ENCODE data around the gene COL5A1. TPM values are rescaled to one million over a fixed set of nuclear protein-coding genes. Genes with fewer than 3 reads are reported as not detected.

The COL5A1 gene
- total and polyA plus RNA-seq, 2 experiments from 2014 or later = 2.5 to 13.1 TPM

DNA sequence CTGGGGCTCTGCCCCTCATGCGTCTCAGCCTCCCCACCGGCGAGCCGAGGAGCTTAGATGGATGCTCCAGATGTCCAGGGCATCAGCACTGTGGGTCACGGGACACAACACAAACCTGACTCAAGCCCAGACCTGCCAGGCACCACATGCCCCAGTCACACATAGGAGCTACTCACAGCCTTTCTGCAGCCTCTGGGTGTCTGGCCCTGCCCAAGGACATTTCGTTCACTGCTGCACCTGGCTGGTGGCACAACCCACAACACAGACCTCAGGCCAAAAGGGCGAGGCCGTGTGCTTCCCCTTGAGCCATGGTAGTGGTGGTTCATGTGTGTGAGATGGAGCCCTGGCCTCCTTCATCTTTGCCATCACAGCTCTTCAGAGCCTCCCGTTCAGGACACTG lies 149.4 kb downstream of the COL5A1 start:
- ATAC-seq = no peak
- no peak for TF ChIP-seq POLR2AphosphoS5 (IDR thresholded peaks at IDR 0.05; ENCODE audit: low read depth)
- TF ChIP-seq EZH2 (IDR thresholded peaks at IDR 0.05; ENCODE audit: low read depth, unreplicated experiment) = no peak
- no peak for TF ChIP-seq ZNF331 (CRISPR knock-in tag; IDR thresholded peaks at IDR 0.05; ENCODE audit: low read depth)
- TF ChIP-seq ZNF114 (CRISPR knock-in tag; IDR thresholded peaks at IDR 0.05) = no peak
- TF ChIP-seq, protein P1, sequence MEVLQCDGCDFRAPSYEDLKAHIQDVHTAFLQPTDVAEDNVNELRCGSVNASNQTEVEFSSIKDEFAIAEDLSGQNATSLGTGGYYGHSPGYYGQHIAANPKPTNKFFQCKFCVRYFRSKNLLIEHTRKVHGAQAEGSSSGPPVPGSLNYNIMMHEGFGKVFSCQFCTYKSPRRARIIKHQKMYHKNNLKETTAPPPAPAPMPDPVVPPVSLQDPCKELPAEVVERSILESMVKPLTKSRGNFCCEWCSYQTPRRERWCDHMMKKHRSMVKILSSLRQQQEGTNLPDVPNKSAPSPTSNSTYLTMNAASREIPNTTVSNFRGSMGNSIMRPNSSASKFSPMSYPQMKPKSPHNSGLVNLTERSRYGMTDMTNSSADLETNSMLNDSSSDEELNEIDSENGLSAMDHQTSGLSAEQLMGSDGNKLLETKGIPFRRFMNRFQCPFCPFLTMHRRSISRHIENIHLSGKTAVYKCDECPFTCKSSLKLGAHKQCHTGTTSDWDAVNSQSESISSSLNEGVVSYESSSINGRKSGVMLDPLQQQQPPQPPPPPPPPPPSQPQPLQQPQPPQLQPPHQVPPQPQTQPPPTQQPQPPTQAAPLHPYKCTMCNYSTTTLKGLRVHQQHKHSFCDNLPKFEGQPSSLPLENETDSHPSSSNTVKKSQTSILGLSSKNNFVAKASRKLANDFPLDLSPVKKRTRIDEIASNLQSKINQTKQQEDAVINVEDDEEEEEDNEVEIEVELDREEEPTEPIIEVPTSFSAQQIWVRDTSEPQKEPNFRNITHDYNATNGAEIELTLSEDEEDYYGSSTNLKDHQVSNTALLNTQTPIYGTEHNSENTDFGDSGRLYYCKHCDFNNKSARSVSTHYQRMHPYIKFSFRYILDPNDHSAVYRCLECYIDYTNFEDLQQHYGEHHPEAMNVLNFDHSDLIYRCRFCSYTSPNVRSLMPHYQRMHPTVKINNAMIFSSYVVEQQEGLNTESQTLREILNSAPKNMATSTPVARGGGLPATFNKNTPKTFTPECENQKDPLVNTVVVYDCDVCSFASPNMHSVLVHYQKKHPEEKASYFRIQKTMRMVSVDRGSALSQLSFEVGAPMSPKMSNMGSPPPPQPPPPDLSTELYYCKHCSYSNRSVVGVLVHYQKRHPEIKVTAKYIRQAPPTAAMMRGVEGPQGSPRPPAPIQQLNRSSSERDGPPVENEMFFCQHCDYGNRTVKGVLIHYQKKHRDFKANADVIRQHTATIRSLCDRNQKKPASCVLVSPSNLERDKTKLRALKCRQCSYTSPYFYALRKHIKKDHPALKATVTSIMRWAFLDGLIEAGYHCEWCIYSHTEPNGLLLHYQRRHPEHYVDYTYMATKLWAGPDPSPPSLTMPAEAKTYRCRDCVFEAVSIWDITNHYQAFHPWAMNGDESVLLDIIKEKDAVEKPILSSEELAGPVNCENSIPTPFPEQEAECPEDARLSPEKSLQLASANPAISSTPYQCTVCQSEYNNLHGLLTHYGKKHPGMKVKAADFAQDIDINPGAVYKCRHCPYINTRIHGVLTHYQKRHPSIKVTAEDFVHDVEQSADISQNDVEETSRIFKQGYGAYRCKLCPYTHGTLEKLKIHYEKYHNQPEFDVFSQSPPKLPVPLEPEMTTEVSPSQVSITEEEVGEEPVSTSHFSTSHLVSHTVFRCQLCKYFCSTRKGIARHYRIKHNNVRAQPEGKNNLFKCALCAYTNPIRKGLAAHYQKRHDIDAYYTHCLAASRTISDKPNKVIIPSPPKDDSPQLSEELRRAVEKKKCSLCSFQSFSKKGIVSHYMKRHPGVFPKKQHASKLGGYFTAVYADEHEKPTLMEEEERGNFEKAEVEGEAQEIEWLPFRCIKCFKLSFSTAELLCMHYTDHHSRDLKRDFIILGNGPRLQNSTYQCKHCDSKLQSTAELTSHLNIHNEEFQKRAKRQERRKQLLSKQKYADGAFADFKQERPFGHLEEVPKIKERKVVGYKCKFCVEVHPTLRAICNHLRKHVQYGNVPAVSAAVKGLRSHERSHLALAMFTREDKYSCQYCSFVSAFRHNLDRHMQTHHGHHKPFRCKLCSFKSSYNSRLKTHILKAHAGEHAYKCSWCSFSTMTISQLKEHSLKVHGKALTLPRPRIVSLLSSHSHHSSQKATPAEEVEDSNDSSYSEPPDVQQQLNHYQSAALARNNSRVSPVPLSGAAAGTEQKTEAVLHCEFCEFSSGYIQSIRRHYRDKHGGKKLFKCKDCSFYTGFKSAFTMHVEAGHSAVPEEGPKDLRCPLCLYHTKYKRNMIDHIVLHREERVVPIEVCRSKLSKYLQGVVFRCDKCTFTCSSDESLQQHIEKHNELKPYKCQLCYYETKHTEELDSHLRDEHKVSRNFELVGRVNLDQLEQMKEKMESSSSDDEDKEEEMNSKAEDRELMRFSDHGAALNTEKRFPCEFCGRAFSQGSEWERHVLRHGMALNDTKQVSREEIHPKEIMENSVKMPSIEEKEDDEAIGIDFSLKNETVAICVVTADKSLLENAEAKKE (CRISPR knock-in tag; IDR thresholded peaks at IDR 0.05) = no peak
- TF ChIP-seq, protein P2, sequence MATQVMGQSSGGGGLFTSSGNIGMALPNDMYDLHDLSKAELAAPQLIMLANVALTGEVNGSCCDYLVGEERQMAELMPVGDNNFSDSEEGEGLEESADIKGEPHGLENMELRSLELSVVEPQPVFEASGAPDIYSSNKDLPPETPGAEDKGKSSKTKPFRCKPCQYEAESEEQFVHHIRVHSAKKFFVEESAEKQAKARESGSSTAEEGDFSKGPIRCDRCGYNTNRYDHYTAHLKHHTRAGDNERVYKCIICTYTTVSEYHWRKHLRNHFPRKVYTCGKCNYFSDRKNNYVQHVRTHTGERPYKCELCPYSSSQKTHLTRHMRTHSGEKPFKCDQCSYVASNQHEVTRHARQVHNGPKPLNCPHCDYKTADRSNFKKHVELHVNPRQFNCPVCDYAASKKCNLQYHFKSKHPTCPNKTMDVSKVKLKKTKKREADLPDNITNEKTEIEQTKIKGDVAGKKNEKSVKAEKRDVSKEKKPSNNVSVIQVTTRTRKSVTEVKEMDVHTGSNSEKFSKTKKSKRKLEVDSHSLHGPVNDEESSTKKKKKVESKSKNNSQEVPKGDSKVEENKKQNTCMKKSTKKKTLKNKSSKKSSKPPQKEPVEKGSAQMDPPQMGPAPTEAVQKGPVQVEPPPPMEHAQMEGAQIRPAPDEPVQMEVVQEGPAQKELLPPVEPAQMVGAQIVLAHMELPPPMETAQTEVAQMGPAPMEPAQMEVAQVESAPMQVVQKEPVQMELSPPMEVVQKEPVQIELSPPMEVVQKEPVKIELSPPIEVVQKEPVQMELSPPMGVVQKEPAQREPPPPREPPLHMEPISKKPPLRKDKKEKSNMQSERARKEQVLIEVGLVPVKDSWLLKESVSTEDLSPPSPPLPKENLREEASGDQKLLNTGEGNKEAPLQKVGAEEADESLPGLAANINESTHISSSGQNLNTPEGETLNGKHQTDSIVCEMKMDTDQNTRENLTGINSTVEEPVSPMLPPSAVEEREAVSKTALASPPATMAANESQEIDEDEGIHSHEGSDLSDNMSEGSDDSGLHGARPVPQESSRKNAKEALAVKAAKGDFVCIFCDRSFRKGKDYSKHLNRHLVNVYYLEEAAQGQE (IDR thresholded peaks at IDR 0.05; ENCODE audit: unreplicated experiment) = no peak
- TF ChIP-seq, protein P3, sequence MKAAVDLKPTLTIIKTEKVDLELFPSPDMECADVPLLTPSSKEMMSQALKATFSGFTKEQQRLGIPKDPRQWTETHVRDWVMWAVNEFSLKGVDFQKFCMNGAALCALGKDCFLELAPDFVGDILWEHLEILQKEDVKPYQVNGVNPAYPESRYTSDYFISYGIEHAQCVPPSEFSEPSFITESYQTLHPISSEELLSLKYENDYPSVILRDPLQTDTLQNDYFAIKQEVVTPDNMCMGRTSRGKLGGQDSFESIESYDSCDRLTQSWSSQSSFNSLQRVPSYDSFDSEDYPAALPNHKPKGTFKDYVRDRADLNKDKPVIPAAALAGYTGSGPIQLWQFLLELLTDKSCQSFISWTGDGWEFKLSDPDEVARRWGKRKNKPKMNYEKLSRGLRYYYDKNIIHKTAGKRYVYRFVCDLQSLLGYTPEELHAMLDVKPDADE (IDR thresholded peaks at IDR 0.05) = no peak
- no peak for TF ChIP-seq EZH2phosphoT487 (IDR thresholded peaks at IDR 0.05; ENCODE audit: unreplicated experiment)
- TF ChIP-seq CREB1 (CRISPR knock-in tag; IDR thresholded peaks at IDR 0.05; ENCODE audit: low read depth) = no peak
- TF ChIP-seq, protein P4, sequence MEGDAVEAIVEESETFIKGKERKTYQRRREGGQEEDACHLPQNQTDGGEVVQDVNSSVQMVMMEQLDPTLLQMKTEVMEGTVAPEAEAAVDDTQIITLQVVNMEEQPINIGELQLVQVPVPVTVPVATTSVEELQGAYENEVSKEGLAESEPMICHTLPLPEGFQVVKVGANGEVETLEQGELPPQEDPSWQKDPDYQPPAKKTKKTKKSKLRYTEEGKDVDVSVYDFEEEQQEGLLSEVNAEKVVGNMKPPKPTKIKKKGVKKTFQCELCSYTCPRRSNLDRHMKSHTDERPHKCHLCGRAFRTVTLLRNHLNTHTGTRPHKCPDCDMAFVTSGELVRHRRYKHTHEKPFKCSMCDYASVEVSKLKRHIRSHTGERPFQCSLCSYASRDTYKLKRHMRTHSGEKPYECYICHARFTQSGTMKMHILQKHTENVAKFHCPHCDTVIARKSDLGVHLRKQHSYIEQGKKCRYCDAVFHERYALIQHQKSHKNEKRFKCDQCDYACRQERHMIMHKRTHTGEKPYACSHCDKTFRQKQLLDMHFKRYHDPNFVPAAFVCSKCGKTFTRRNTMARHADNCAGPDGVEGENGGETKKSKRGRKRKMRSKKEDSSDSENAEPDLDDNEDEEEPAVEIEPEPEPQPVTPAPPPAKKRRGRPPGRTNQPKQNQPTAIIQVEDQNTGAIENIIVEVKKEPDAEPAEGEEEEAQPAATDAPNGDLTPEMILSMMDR (conservative IDR thresholded peaks at IDR 0.05; ENCODE audit: low read depth in 2 of 2) = no peak
- TF ChIP-seq JUNB (IDR thresholded peaks at IDR 0.05; ENCODE audit: unreplicated experiment) = no peak
- TF ChIP-seq STAT1 (IDR thresholded peaks at IDR 0.05; ENCODE audit: unreplicated experiment) = no peak
- no peak for TF ChIP-seq NANOG (IDR thresholded peaks at IDR 0.05; ENCODE audit: borderline replicate concordance)
- H3K4me2 ChIP-seq = no peak overlapping the region
- no peak overlapping the region for H2AFZ ChIP-seq
- H3K4me1 ChIP-seq (ENCODE audit: insufficient read depth) = no peaks in the 10 kb centered on the region
- no peaks in the 10 kb centered on the region for H3K27me3 ChIP-seq (ENCODE audit: insufficient read depth)
- H3K9me2 ChIP-seq (ENCODE audit: insufficient read depth) = no peaks in the 10 kb centered on the region
- no peak overlapping the region for H3K27ac ChIP-seq (ENCODE audit: low read depth)
- no peaks in the 10 kb centered on the region for H3F3A ChIP-seq (replicated peaks; ENCODE audit: low read depth)
- DNase-seq (ENCODE audit: low spot score) = no peak
- no peaks in the 10 kb centered on the region for H3K9me3 Mint-ChIP-seq
- no peaks in the 10 kb centered on the region for H3K79me2 ChIP-seq (replicated peaks; ENCODE audit: insufficient read depth)
- H3K36me3 ChIP-seq (ENCODE audit: insufficient read depth) = no peaks in the 10 kb centered on the region
- H3K36me3 Mint-ChIP-seq (ENCODE audit: low read depth) = no peaks in the 10 kb centered on the region
- H3K4me3 ChIP-seq = no peak overlapping the region
- H3K27ac Mint-ChIP-seq = no peak overlapping the region
- no peaks in the 10 kb centered on the region for H3K27me3 Mint-ChIP-seq (ENCODE audit: insufficient read depth, low read depth, poor library complexity)
- H3K4me3 Mint-ChIP-seq = no peak overlapping the region
- H3K4me1 Mint-ChIP-seq = peaks cover 6% of the 10 kb centered on the region
- H4K20me1 ChIP-seq (replicated peaks; ENCODE audit: insufficient read depth) = no peaks in the 10 kb centered on the region

All from GM23338 (cell line).